KMS-11 (cell line): ENCODE results near the gene MRPS10.
"Not testable (repeated sequence)": the region's sequence is repeated elsewhere in the genome, so short reads cannot be mapped to it uniquely, and the experiment has no call there.

Source experiments
- H2AFZ ChIP-seq: fragments of 200-600 bp; sonication (generic); 2 replicates; pipeline ENCODE4 v1.6.1; 2016; ENCODE audit warnings: antibody characterized with exemption, mixed run types, low read depth
- H3K27ac ChIP-seq: fragments of 200-600 bp; sonication (generic); 2 replicates; pipeline ENCODE4 v1.6.1; 2016; ENCODE audit warnings: mild to moderate bottlenecking, mixed run types
- H3K27me3 ChIP-seq: fragments of 200-600 bp; sonication (generic); 2 replicates; pipeline ENCODE4 v1.6.1; 2017; ENCODE audit warnings: mild to moderate bottlenecking, low read depth, mixed run types, moderate library complexity; ENCODE audit not compliant: insufficient read depth
- H3K36me3 ChIP-seq: fragments of 200-600 bp; sonication (generic); 2 replicates; pipeline ENCODE4 v1.6.1; 2017; ENCODE audit warnings: mild to moderate bottlenecking, mixed run types; ENCODE audit not compliant: insufficient read depth
- H3K4me1 ChIP-seq: fragments of 200-600 bp; sonication (generic); 2 replicates; pipeline ENCODE4 v1.6.1; 2016; ENCODE audit warnings: mild to moderate bottlenecking, low read depth, mixed run types; ENCODE audit not compliant: poor library complexity, severe bottlenecking
- H3K4me2 ChIP-seq: fragments of 200-600 bp; sonication (generic); 2 replicates; pipeline ENCODE4 v1.7.0; 2016; ENCODE audit warnings: mild to moderate bottlenecking, mixed run types
- H3K4me3 ChIP-seq: fragments of 200-600 bp; sonication (generic); IDR thresholded peaks from 2 replicates; pipeline ENCODE4 v1.6.1; 2017; ENCODE audit warnings: low read depth, low read length, mixed read lengths; ENCODE audit not compliant: insufficient read depth
- H3K79me2 ChIP-seq: fragments of 200-600 bp; sonication (generic); 2 replicates; pipeline ENCODE4 v1.6.1; 2016; ENCODE audit warnings: low read depth, mixed run types; ENCODE audit not compliant: insufficient read depth
- H3K9ac ChIP-seq: fragments of 200-600 bp; sonication (generic); 2 replicates; pipeline ENCODE4 v1.6.1; 2016; ENCODE audit warnings: mild to moderate bottlenecking, mixed run types
- H4K20me1 ChIP-seq: fragments of 200-600 bp; sonication (generic); 2 replicates; pipeline ENCODE4 v1.6.1; 2016; ENCODE audit warnings: mild to moderate bottlenecking, mixed run types; ENCODE audit not compliant: insufficient read depth
- CTCF ChIP-seq: fragments of 200-600 bp; sonication (generic); conservative IDR thresholded peaks from 2 replicates; pipeline ENCODE4 v1.6.1; 2017; ENCODE audit warnings: low read depth, mild to moderate bottlenecking, antibody characterized with exemption, low read length, moderate library complexity, mixed read lengths

Gene MRPS10

DNA sequence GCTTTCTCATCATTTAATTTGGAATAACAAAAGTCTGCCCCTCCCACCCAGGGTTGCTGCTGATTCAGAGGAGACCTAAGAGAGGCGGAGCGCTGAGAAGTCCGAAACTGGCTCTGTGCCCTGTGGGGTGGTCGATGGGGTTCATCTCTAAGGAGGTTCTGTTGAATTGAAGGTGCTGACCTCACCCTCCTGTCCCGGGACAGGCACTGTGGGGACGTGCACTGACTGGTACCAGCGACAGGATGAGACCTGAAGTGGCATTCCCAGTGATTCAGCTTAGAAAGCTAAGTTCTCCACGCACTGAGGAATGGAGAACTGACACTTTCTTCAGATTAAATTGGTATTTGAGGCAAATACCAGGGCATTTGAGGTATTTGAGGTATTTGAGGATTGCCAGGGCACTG lies 24.2 kb downstream of the MRPS10 start:
- Histone ChIP-seq H3K4me2 (no peak overlapping the region), H2AFZ (no peak overlapping the region)

DNA sequence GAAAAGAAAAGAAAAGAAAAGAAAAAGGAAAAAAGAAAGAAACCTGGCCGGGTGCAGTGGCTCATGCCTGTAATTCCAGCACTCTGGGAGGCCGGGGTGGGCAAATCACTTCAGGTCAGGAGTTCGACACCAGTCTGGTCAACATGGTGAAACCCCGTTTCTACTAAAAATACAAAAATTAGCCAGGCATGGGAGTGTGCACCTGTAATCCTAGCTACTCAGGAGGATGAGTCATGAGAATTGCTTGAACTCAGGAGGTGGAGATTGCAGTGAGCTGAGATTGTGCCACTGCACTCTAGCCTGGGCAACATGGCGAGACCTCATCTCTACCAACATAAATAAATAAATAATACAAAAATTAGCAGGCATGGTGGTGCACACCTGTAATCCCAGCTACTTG lies 25.3 kb downstream of the MRPS10 start:
- H3K4me2 ChIP-seq, H3K27me3 ChIP-seq, H3K4me3 ChIP-seq, H3K9ac ChIP-seq, H3K79me2 ChIP-seq, H3K4me1 ChIP-seq, H3K36me3 ChIP-seq, H3K27ac ChIP-seq, H4K20me1 ChIP-seq, H2AFZ ChIP-seq: not testable (repeated sequence)

More for the DNA sequence above, 24.2 kb downstream of the MRPS10 start:
- Histone ChIP-seq H3K79me2 (no peaks in the 10 kb centered on the region), H3K27me3 (no peaks in the 10 kb centered on the region), H3K27ac (no peak overlapping the region), H3K4me3 (no peak overlapping the region), H3K36me3 (no peaks in the 10 kb centered on the region), H3K9ac (no peak overlapping the region), H4K20me1 (no peaks in the 10 kb centered on the region), H3K4me1 (no peaks in the 10 kb centered on the region)
- no peak for TF ChIP-seq CTCF

GRCh38 chr6:42190554-42191183 lies 27.0 kb downstream of the MRPS10 start:
- Histone ChIP-seq H3K36me3 (no peaks in the 10 kb centered on the region), H3K9ac (no peak overlapping the region), H3K4me1 (no peaks in the 10 kb centered on the region), H4K20me1 (no peaks in the 10 kb centered on the region), H3K79me2 (no peaks in the 10 kb centered on the region), H3K27ac (no peak overlapping the region), H3K4me2 (no peak overlapping the region), H3K4me3 (no peak overlapping the region), H2AFZ (no peak overlapping the region), H3K27me3 (no peaks in the 10 kb centered on the region)
- no peak for TF ChIP-seq CTCF

DNA sequence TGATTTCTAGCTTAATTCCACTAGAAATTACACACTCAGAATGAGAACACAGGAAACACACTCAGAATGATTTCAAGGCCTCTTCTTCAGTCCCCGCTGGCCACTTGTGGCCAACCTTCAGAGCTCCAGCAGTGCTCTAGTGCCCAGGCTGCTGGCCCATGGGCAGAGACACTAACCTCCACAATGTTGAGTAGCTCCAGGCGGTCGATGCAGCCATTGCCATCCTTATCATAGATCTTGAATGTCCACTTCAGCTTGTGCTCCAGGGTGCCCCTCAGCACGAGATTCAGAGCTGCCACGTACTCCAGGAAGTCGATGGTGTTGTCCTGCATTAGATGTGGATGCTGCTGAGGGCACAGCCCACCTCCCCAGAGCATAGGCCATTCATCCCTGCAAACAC lies 29.3 kb downstream of the MRPS10 start:
- no peaks in the 10 kb centered on the region for H3K4me1 ChIP-seq
- no peak overlapping the region for H3K9ac ChIP-seq
- no peak overlapping the region for H3K4me2 ChIP-seq
- H3K36me3 ChIP-seq: no peaks in the 10 kb centered on the region
- H2AFZ ChIP-seq: no peak overlapping the region
- no peak for TF ChIP-seq CTCF
- no peaks in the 10 kb centered on the region for H4K20me1 ChIP-seq
- H3K27ac ChIP-seq: no peak overlapping the region
- no peaks in the 10 kb centered on the region for H3K79me2 ChIP-seq
- no peaks in the 10 kb centered on the region for H3K27me3 ChIP-seq
- no peak overlapping the region for H3K4me3 ChIP-seq

DNA sequence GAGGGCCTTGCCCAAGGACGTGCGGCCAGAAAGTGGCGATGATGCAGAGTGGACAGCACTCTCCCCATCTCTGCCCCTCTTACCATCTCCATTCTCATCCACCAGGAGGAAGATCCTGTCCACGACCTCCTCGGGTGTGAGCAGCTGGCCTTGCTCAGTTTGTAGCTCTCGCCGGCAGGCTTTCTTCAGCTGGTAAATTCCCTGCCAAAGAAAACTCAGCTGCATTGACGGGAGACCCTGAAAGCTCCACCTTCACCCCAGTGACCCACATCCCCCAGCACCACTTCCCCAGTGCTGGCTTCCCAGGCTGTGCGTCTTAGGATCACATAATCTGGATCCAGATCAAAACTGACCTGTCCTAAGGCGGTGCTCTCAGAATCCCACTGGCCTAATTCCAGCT lies 32.1 kb downstream of the MRPS10 start:
- no peak for TF ChIP-seq CTCF
- Histone ChIP-seq H3K36me3 (no peaks in the 10 kb centered on the region), H3K4me2 (no peak overlapping the region), H3K27ac (no peak overlapping the region), H3K27me3 (no peaks in the 10 kb centered on the region), H3K4me1 (no peaks in the 10 kb centered on the region), H3K4me3 (no peak overlapping the region), H3K9ac (no peak overlapping the region), H3K79me2 (no peaks in the 10 kb centered on the region), H4K20me1 (no peaks in the 10 kb centered on the region), H2AFZ (no peak overlapping the region)
